HepG2 (cell line): ENCODE data around the gene PCNA. TPM values are rescaled to one million over a fixed set of nuclear protein-coding genes. Genes with fewer than 3 reads are reported as not detected.
A peak's percentile ranks its signal among the peaks of the same experiment; 100 is the strongest.

Experiments
- ATAC-seq: fragments of 200-7000 bp; cut with Tn5 transposase; 3 replicates; pipeline ENCODE4 v1.9.1; 2020; ENCODE audit warnings: mild to moderate bottlenecking, moderate library complexity
- BruUV-seq: library from RNA; stranded (reverse); fragments of 400-500 nt; replicated peaks from 2 replicates; lab custom pipeline; 2021; lab: Mats Ljungman, UMichigan
- CTCF ChIA-PET: fragments of 300-600 bp; formaldehyde crosslinking; extraction: SDS; loops from one replicate; lab custom pipeline; 2021; ENCODE audit warnings: low total read pairs, inconsistent platforms, low intra/inter-chr PET ratio; lab: Yijun Ruan, JAX
- POLR2A ChIA-PET: fragments of 350-600 bp; sonication (Branson Sonifier 250); formaldehyde crosslinking; loops from one replicate; lab custom pipeline; 2020; ENCODE audit warnings: antibody characterized with exemption, inconsistent platforms; lab: Yijun Ruan, JAX
- DNase-seq: peaks from one replicate; pipeline ENCODE4 v3.0.0-alpha.2; 2015; ENCODE audit warnings: low spot score
- FAIRE-seq: peaks from 3 replicates; lab custom pipeline; 2011; peaks lifted over from hg19 to GRCh38; lab: Jason Lieb, UNC
- H2AFZ ChIP-seq: one replicate; pipeline ENCODE4 v1.6.1; 2011; ENCODE audit warnings: low read length, inconsistent platforms
- H3K27ac ChIP-seq: fragments of 300-600 bp; 3 replicates; pipeline ENCODE4 v1.8.0; 2011; ENCODE audit warnings: mixed run types, mild to moderate bottlenecking, mixed read lengths, low read length, inconsistent platforms; ENCODE audit not compliant: insufficient read depth; ENCODE audit errors: extremely low read length
- H3K27me3 ChIP-seq, 2 experiments: fragments of 200-600 bp in 1 of 2; 2 replicates in 1 of 2; 3 replicates in 1 of 2; pipeline versions ENCODE4 v1.6.0 to v1.8.0; 2011; ENCODE audit warnings: low read length in 2 of 2, mild to moderate bottlenecking in 2 of 2, moderate library complexity in 2 of 2, inconsistent platforms in 1 of 2; ENCODE audit not compliant: insufficient read depth in 2 of 2, control insufficient read depth in 1 of 2
- H3K36me3 ChIP-seq, 2 experiments: fragments of 200-600 bp in 1 of 2; replicated peaks in 1 of 2; 2 replicates in 1 of 2; 3 replicates in 1 of 2; pipeline versions ENCODE4 v1.5.1 to v1.8.0; 2011; ENCODE audit warnings: low read length in 2 of 2, inconsistent platforms in 1 of 2; ENCODE audit not compliant: insufficient read depth in 2 of 2, control insufficient read depth in 1 of 2
- H3K4me1 ChIP-seq: 2 replicates; pipeline ENCODE4 v1.5.1; 2012; ENCODE audit warnings: low read length, inconsistent platforms; ENCODE audit not compliant: insufficient read depth
- H3K4me2 ChIP-seq: 2 replicates; pipeline ENCODE4 v1.6.0; 2011; ENCODE audit warnings: low read depth, low read length, inconsistent platforms
- H3K4me3 ChIP-seq, 3 experiments: fragments of 200-600 bp in 1 of 3; sonication (generic), shearing (Covaris generic) in 1 of 3; replicated peaks in 1 of 3; 2 replicates each; pipeline ENCODE4 v1.5.1; 2011 to 2016; ENCODE audit warnings: low read length in 3 of 3, inconsistent platforms in 2 of 3, low read depth in 2 of 3, mild to moderate bottlenecking in 2 of 3, control low read depth in 1 of 3, mixed read lengths in 1 of 3; ENCODE audit not compliant: insufficient read depth in 1 of 3
- H3K79me2 ChIP-seq: one replicate; pipeline ENCODE4 v1.6.1; 2011; ENCODE audit warnings: low read length, inconsistent platforms; ENCODE audit not compliant: insufficient read depth
- H3K9ac ChIP-seq: 2 replicates; pipeline ENCODE4 v1.6.0; 2011; ENCODE audit warnings: mild to moderate bottlenecking, low read depth, low read length, inconsistent platforms; ENCODE audit not compliant: insufficient read depth
- H3K9me3 ChIP-seq: 2 replicates; pipeline ENCODE4 v1.5.1; 2012; ENCODE audit warnings: mild to moderate bottlenecking, low read length
- H4K20me1 ChIP-seq: 2 replicates; pipeline ENCODE4 v1.6.0; 2011; ENCODE audit warnings: inconsistent platforms, mild to moderate bottlenecking, low read length, moderate library complexity; ENCODE audit not compliant: insufficient read depth
- AGO2 ChIP-seq: fragments of 200-400 bp; formaldehyde crosslinking; optimal IDR thresholded peaks from 2 replicates; pipeline ENCODE3; 2017; ENCODE audit warnings: mild to moderate bottlenecking, low read depth, low read length, moderate library complexity
- GATAD2A ChIP-seq: IDR thresholded peaks from 2 replicates; pipeline ENCODE4 v1.6.1; 2016
- RBFOX2 ChIP-seq: fragments of 200-400 bp; formaldehyde crosslinking; IDR thresholded peaks from 2 replicates; pipeline ENCODE4 v1.6.1; 2017; ENCODE audit warnings: low read depth, mild to moderate bottlenecking, low read length
- RBM22 ChIP-seq: fragments of 200-400 bp; formaldehyde crosslinking; optimal IDR thresholded peaks from 2 replicates; pipeline ENCODE3; 2017; ENCODE audit warnings: mild to moderate bottlenecking, low read length, moderate library complexity
- STAG1 ChIP-seq: sonication (generic); formaldehyde crosslinking; IDR thresholded peaks from 2 replicates; pipeline ENCODE4 v1.4.0; 2020; ENCODE audit warnings: missing genetic modification reagents
- TBX3 ChIP-seq: fragments of 450-650 bp; IDR thresholded peaks from 2 replicates; pipeline ENCODE4 v1.6.1; 2017; ENCODE audit warnings: antibody characterized with exemption, mild to moderate bottlenecking, inconsistent platforms, borderline replicate concordance
- ZKSCAN5 ChIP-seq: sonication (generic); formaldehyde crosslinking; IDR thresholded peaks from 2 replicates; pipeline ENCODE4 v1.5.1; 2020; ENCODE audit warnings: mild to moderate bottlenecking, missing genetic modification reagents
- ZNF629 ChIP-seq: sonication (generic); formaldehyde crosslinking; conservative IDR thresholded peaks from 2 replicates; pipeline ENCODE4 v1.5.0; 2020; ENCODE audit warnings: missing genetic modification reagents
- WGBS: methylation state at CpG from one replicate; pipeline ENCODE4 v1.1.6; 2017; ENCODE audit warnings: low lambda C conversion rate; 5-methylcytosine and 5-hydroxymethylcytosine counted together
- in situ Hi-C: cut with HindIII; loops from 2 replicates; pipeline ENCODE4 v1.10.0; 2017; ENCODE audit warnings: low pct_unique_long_range_greater_than_20kb; ENCODE audit not compliant: extremely low pct_ligation_motif_present
- intact Hi-C: fragments of 100-400 bp; cut with micrococcal nuclease; formaldehyde crosslinking; loops from one replicate; pipeline ENCODE4 v1.10.0; 2022; ENCODE audit not compliant: unreplicated experiment
- polyA plus RNA-seq, 8 experiments: library from polyadenylated mRNA; depleted of rRNA in 3 of 8; stranded (reverse) in 7 of 8; unstranded in 1 of 8; fragments of >200 nt; fragmentation: Illumina TruSeq in 4 of 8; extraction: Trizol in 4 of 8; gene quantifications; 2 replicates each; pipeline versions ENCODE4 v1.2.1 to v1.2.3, GENCODE V29; 2011 to 2016; ENCODE audit warnings: low read depth in 4 of 8, missing spikeins in 1 of 8, mixed read lengths in 1 of 8; ENCODE audit not compliant: insufficient read depth in 1 of 8
- total RNA-seq, 5 experiments: library from RNA; depleted of rRNA; stranded (reverse); fragments of >200 nt; fragmentation: Illumina TruSeq; extraction: Trizol; gene quantifications; 2 replicates each; pipeline ENCODE4 v1.2.3, GENCODE V29; 2016; ENCODE audit warnings: low read depth in 1 of 5
- TF ChIP-seq, protein P1 (sequence below): sonication (generic); formaldehyde crosslinking; IDR thresholded peaks from 2 replicates; pipeline ENCODE4 v1.8.0; 2022; ENCODE audit warnings: missing genetic modification reagents, mild to moderate bottlenecking, inconsistent platforms, borderline replicate concordance

The PCNA gene
- total and polyA plus RNA-seq, 2 of the 13 experiments (the other 11 are each of a cell fraction or from before 2014, with no cell fraction given) = 229 to 655 TPM

DNA sequence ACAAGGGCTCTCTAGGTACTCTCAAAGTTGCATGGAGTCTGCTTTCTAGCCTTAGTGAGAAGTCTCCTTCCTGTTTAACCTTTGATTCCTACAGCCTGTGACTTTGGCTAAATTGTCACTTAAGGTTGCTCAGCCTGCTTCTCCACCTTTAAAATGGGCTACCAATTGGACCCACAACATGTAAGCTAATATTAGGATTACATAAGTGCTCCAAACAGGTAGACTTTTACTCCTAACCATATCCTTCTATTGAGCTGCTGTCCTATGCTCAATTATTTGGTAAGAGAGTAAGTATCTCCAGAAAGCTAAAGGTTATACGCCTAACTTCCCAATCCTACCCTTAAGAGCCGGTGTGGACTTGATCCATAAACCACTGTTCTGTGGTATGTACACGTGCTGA, 2.9 kb downstream of the PCNA start:
- H2AFZ ChIP-seq = no peak overlapping the region
- peak overlapping the region; percentile 85; the same call in 1 of the 2 replicates for H3K9ac ChIP-seq
- no TSS peak for BruUV-seq
- H3K4me2 ChIP-seq = peak overlapping the region; percentile 98
- in situ Hi-C loops = no loop called here
- WGBS = 76% methylated on average over 3 of the region's 3 CpGs
- H3K27ac ChIP-seq = peak overlapping the region; percentile 14
- peaks cover 50% of the 10 kb centered on the region for H3K79me2 ChIP-seq
- DNase-seq = no peak
- no peak for FAIRE-seq
- H3K4me1 ChIP-seq = peaks cover 65% of the 10 kb centered on the region
- no peak for ATAC-seq
- H3K9me3 ChIP-seq = no peaks in the 10 kb centered on the region
- intact Hi-C loops = no loop called here
- H3K27me3 ChIP-seq = peaks cover 0 to 4% of the 10 kb centered on the region in 2 experiments; a peak in 1 of 5 replicates
- H3K4me3 ChIP-seq = peak overlapping the region in 2 of 3 experiments; percentile 74 to 92; a peak in 2 of 6 replicates
- CTCF ChIA-PET = no interaction called here
- TF ChIP-seq TBX3 (no peak), RBM22 (peak; percentile 43), STAG1 (CRISPR knock-in tag) (no peak), AGO2 (peak; percentile 20), GATAD2A (CRISPR knock-in tag) (no peak), ZKSCAN5 (CRISPR knock-in tag) (0 out of 2 replicates have a peak, but pooled peaks have one; percentile 20), RBFOX2 (peak; percentile 51; the same call in 1 of the 2 replicates), ZNF629 (CRISPR knock-in tag) (peak; percentile 57; the same call in 1 of the 2 replicates)
- TF ChIP-seq, protein P1, sequence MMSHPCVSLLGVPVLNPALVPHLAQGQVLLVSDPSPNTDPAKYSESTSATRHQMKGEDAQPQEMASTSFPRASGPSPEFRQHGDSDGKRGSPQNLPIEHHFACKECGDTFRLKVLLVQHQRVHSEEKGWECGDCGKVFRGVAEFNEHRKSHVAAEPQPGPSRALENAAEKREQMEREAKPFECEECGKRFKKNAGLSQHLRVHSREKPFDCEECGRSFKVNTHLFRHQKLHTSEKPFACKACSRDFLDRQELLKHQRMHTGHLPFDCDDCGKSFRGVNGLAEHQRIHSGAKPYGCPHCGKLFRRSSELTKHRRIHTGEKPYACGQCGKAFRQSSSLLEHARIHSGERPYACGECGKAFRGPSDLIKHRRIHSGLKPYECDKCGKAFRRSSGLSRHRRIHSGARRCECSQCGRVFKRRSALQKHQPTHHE (CRISPR knock-in tag) = no peak
- POLR2A ChIA-PET = interaction anchor here (1.2 kb wide), 1 partner anchor 75 kb away, joined by 3 read pairs; no protein-coding TSS in a partner anchor
- peaks cover 6 to 45% of the 10 kb centered on the region in 2 experiments for H3K36me3 ChIP-seq
- peaks cover 19% of the 10 kb centered on the region for H4K20me1 ChIP-seq
